ENCODE measurements around the gene TNNI2.
"Not testable (repeated sequence)": the region's sequence is repeated elsewhere in the genome, so short reads cannot be mapped to it uniquely, and the experiment has no call there.

TNNI2 gene

GRCh38 chr11:1838426-1839144, at the start of gene TNNI2:
TSS of gene TNNI2 (plus strand) at chr11:1838981. CDS start at chr11:1839697, 716 bp downstream.
- no peak for DNase-seq (ENCODE audit: low spot score)

- no peak for DNase-seq (ENCODE audit: low spot score)
Observed at GRCh38 chr11:1791912-1792311, 46.9 kb upstream of the TNNI2 start.

GRCh38 chr11:1792461-1792860, 46.3 kb upstream of the TNNI2 start:
- no peak for DNase-seq (ENCODE audit: low spot score)

GRCh38 chr11:1793081-1793480, 45.7 kb upstream of the TNNI2 start:
- no peak for DNase-seq (ENCODE audit: low spot score)

- no peak for DNase-seq (ENCODE audit: low spot score)
Observed at GRCh38 chr11:1796413-1797011, 42.3 kb upstream of the TNNI2 start.

- no peak for DNase-seq (ENCODE audit: low spot score)
Observed at GRCh38 chr11:1797391-1798125, 41.2 kb upstream of the TNNI2 start.

GRCh38 chr11:1803246-1803645, 35.5 kb upstream of the TNNI2 start:
- DNase-seq (ENCODE audit: low spot score), result no peak

- DNase-seq (ENCODE audit: low spot score), result not testable (repeated sequence)
Observed at GRCh38 chr11:1803835-1804519, 34.8 kb upstream of the TNNI2 start.

- no peak for DNase-seq (ENCODE audit: low spot score)
Observed at GRCh38 chr11:1805525-1805924, 33.3 kb upstream of the TNNI2 start.

GRCh38 chr11:1807264-1807995, 31.4 kb upstream of the TNNI2 start:
- no peak for DNase-seq (ENCODE audit: low spot score)

GRCh38 chr11:1810761-1811160, 28.0 kb upstream of the TNNI2 start:
- no peak for DNase-seq (ENCODE audit: low spot score)

- DNase-seq (ENCODE audit: low spot score), result no peak
Observed at GRCh38 chr11:1812274-1812673, 26.5 kb upstream of the TNNI2 start.

GRCh38 chr11:1812801-1813200, 26.0 kb upstream of the TNNI2 start:
- DNase-seq (ENCODE audit: low spot score), result no peak

- not testable (repeated sequence) for DNase-seq (ENCODE audit: low spot score)
Observed at GRCh38 chr11:1813356-1813755, 25.4 kb upstream of the TNNI2 start.

GRCh38 chr11:1814691-1815090, 24.1 kb upstream of the TNNI2 start:
- no peak for DNase-seq (ENCODE audit: low spot score)

- no peak for DNase-seq (ENCODE audit: low spot score)
Observed at GRCh38 chr11:1815311-1815710, 23.5 kb upstream of the TNNI2 start.

GRCh38 chr11:1815751-1816150, 23.0 kb upstream of the TNNI2 start:
- DNase-seq (ENCODE audit: low spot score), result no peak

GRCh38 chr11:1817000-1817399, 21.8 kb upstream of the TNNI2 start:
- no peak for DNase-seq (ENCODE audit: low spot score)

GRCh38 chr11:1817511-1817910, 21.3 kb upstream of the TNNI2 start:
- peak; percentile 74 for DNase-seq (ENCODE audit: low spot score)

GRCh38 chr11:1819074-1819473, 19.7 kb upstream of the TNNI2 start:
- no peak for DNase-seq (ENCODE audit: low spot score)

- DNase-seq (ENCODE audit: low spot score), result no peak
Observed at GRCh38 chr11:1820463-1821325, 18.1 kb upstream of the TNNI2 start.
